Mesodermal cell (in vitro differentiated cells): ENCODE measurements around the gene FIBCD1.
"Not testable (repeated sequence)": the region's sequence is repeated elsewhere in the genome, so short reads cannot be mapped to it uniquely, and the experiment has no call there.

Experiments used
- H3K27ac ChIP-seq: 2 replicates; pipeline ENCODE4 v1.7.0; 2013; ENCODE audit warnings: mild to moderate bottlenecking, low read depth, low read length, moderate library complexity; ENCODE audit not compliant: severe bottlenecking
- H3K36me3 ChIP-seq: 2 replicates; pipeline ENCODE4 v1.7.1; 2013; ENCODE audit warnings: mild to moderate bottlenecking, low read length, moderate library complexity; ENCODE audit not compliant: control insufficient read depth, insufficient read depth
- H3K4me1 ChIP-seq: one replicate; pipeline ENCODE4 v1.7.1; 2013; ENCODE audit warnings: mild to moderate bottlenecking, low read length; ENCODE audit not compliant: insufficient read depth, control insufficient read depth, poor library complexity, severe bottlenecking
- H3K4me3 ChIP-seq: 2 replicates; pipeline ENCODE4 v1.7.0; 2013; ENCODE audit warnings: low read length, control low read depth, mild to moderate bottlenecking; ENCODE audit not compliant: insufficient read depth, poor library complexity, severe bottlenecking; ENCODE audit errors: extremely low read depth
- H3K9me3 ChIP-seq: 2 replicates; pipeline ENCODE4 v1.7.1; 2013; ENCODE audit warnings: mild to moderate bottlenecking, low read length, moderate library complexity; ENCODE audit not compliant: control insufficient read depth
- WGBS, 2 experiments: methylation state at CpG; one replicate each; pipeline ENCODE4 v1.1.5; 2013; ENCODE audit warnings: missing lambda C conversion rate in 2 of 2; ENCODE audit not compliant: insufficient coverage in 2 of 2; 5-methylcytosine and 5-hydroxymethylcytosine counted together

Gene FIBCD1

DNA sequence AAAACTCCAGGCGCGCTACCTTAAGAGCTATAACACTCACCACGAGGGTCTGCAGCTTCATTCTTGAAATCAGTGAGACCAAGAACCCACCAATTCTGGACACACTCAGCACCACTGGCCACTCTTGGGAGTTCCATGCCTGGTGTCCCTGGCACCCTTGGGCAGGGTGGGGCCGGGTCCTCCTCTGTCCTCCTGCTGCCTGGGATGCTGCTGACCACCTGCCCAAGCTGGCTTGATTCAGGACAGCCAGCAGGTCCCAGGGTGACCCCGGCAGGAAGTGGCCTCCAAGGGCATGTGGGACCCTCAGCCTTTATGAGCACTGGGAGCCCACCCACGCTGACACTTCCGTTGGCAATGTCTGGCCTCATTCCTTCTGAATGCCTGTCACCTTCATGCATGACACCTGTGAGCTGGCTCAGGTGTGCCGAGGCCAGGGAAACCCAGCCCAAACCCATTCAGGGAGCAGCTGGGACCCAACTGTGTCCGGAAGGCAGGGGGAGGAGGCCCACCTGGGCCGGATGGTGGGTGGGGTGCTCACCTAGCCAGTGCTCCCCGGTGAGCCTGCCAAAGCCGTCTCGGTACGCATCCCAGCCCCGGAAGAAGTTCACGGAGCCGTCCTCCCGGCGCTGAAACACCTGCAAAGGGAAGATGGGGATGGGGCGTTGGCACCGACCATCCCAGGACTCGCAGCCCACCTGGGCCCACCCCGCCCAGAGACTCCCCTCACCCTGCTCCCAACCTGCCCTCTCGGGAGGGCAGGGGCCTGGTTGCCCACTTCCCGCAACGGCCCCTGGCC is 27.6 kb downstream of the FIBCD1 start:
- H3K4me3 ChIP-seq: no peak overlapping the region
- peaks cover 14% of the 10 kb centered on the region for H3K4me1 ChIP-seq
- no peak overlapping the region for H3K27ac ChIP-seq
- H3K36me3 ChIP-seq: no peaks in the 10 kb centered on the region
- 94 to 97% methylated on average over 19 to 26 of the region's 26 CpGs for WGBS, 2 experiments
- H3K9me3 ChIP-seq: no peaks in the 10 kb centered on the region

DNA sequence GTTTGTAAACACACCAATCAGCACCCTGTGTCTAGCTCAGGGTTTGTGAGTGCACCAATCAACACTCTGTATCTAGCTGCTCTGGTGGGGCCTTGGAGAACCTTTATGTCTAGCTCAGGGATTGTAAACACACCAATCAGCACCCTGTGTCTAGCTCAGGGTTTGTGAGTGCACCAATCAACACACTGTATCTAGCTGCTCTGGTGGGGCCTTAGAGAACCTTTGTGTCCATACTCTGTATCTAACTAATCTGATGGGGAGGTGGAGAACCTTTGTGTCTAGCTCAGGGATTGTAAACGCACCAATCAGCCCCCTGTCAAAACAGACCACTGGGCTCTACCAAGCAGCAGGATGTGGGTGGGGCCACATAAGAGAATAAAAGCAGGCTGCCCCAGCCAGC is 28.4 kb downstream of the FIBCD1 start:
- not testable (repeated sequence) for H3K36me3 ChIP-seq, H3K4me3 ChIP-seq, H3K27ac ChIP-seq, H3K9me3 ChIP-seq
- H3K4me1 ChIP-seq: peaks cover 14% of the 10 kb centered on the region
- 83 to 86% methylated on average over 1 of the region's 1 CpG for WGBS, 2 experiments

DNA sequence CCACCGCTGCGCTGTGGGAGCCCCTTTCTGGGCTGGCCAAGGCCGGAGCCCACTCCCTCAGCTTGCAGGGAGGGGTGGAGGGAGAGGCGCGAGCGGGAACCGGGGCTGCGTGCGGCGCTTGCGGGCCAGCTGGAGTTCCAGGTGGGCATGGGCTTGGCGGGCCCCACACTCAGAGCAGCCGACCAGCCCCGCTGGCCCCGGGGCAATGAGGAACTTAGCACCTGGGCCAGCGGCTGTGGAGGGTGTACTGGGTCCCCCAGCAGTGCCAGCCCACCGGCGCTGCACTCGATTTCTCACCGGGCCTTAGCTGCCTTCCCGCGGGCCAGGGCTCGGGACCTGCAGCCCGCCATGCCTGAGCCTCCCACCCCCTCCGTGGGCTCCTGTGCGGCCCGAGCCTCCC is 29.0 kb downstream of the FIBCD1 start:
- not testable (repeated sequence) for H3K36me3 ChIP-seq, H3K4me3 ChIP-seq, H3K27ac ChIP-seq, H3K9me3 ChIP-seq
- WGBS, 2 experiments: 95 to 96% methylated on average over 8 to 23 of the region's 27 CpGs
- H3K4me1 ChIP-seq: peaks cover 14% of the 10 kb centered on the region

DNA sequence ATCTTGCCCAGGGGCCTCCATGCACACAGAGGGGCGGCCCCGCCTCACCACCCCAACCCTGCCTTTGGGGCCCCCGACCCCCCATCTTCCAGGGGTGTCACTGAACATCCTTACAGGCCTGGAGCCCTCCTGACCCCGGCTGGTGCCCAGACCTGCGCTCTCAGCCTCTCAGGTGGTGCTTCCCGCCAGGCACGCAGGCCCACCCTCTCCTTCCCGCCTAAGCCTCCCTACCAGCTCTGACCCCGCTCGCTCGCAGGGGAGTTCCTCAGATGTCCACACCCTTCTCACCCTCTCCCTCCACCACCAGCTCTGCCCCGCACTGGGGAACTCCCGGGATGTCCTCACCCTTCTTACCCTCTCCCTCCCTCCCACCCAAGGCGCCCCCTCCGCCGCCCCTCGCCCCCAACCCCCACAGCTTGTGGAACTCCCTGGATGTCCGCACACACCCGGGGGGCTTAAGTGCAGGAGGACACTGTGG is 30.1 kb downstream of the FIBCD1 start:
- Histone ChIP-seq H3K4me3 (no peak overlapping the region), H3K36me3 (no peaks in the 10 kb centered on the region), H3K9me3 (no peaks in the 10 kb centered on the region), H3K27ac (no peak overlapping the region), H3K4me1 (peaks cover 14% of the 10 kb centered on the region)
- 73 to 78% methylated on average over 4 to 13 of the region's 19 CpGs for WGBS, 2 experiments

DNA sequence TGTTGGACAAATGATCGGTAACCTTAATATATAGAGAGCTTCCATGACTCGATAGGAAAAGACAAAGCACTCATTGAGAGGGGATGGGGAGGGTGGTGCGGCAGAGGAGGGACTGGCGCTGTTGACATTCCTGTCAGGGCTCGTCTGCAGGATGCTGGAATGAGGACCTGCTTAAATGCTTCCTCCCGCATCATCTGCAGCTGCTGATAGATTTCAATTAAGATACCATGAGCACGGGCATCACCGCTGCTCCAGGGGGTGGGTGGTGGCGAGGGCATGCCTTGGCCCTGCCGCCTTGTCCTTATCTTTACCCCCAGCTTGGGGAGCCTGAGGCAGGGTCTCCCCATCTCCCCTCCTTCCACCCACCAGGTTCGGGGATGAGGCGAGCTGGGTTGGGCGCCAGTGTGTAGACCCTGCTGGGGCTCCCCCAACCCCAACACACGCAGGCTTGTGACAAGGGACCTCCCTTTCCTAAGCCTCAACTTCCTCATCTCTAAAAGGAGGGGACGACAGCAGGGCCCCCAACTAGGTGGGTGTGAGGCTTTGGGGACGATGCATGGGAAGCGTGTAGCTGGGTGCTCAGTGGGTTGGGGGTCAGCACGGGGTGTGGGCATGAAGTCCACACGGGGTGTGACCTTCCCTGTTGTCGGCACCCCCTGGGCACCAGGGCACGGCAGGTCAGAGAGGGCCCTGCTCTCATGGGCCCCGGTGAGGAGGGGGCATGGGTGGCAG is 30.7 kb downstream of the FIBCD1 start:
- 74 to 79% methylated on average over 9 to 11 of the region's 22 CpGs for WGBS, 2 experiments
- H3K9me3 ChIP-seq: no peaks in the 10 kb centered on the region
- H3K4me3 ChIP-seq: no peak overlapping the region
- H3K27ac ChIP-seq: no peak overlapping the region
- H3K4me1 ChIP-seq: peaks cover 10% of the 10 kb centered on the region
- H3K36me3 ChIP-seq: no peaks in the 10 kb centered on the region

DNA sequence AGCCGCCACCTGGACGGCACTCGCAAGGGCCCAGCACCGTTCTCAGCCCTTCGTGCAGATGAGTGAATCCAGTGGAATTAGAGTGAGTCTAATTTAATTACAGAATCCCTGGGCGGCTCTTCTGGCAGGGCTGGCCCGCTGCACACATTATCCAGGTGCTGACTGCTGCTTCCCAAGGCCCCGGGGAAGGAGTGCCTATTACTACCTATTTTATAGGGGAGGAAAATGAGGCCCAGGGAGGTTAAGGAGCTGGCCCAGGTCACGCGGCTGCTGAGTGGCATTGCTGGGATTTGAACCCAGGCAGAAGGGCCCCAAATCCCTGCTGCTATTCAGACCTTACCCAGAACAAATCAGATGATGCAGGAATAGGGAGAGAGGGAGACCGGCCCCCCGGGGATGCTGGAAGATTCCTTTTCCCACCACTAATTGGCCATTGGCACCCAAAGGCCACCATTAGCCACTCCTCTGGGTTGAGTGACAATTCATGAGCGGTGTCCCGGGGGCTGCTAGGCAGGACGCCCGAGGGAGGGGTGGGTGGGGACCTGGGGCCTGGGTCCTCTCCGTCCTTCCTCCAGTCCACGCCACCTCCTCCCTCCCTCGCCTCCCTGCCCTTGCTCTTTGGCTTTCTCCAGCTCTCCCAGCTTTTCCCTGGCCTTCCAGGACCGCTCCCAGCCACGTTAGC is 32.2 kb downstream of the FIBCD1 start:
- no peak overlapping the region for H3K27ac ChIP-seq
- WGBS, 2 experiments: 80 to 83% methylated on average over 9 to 14 of the region's 21 CpGs

DNA sequence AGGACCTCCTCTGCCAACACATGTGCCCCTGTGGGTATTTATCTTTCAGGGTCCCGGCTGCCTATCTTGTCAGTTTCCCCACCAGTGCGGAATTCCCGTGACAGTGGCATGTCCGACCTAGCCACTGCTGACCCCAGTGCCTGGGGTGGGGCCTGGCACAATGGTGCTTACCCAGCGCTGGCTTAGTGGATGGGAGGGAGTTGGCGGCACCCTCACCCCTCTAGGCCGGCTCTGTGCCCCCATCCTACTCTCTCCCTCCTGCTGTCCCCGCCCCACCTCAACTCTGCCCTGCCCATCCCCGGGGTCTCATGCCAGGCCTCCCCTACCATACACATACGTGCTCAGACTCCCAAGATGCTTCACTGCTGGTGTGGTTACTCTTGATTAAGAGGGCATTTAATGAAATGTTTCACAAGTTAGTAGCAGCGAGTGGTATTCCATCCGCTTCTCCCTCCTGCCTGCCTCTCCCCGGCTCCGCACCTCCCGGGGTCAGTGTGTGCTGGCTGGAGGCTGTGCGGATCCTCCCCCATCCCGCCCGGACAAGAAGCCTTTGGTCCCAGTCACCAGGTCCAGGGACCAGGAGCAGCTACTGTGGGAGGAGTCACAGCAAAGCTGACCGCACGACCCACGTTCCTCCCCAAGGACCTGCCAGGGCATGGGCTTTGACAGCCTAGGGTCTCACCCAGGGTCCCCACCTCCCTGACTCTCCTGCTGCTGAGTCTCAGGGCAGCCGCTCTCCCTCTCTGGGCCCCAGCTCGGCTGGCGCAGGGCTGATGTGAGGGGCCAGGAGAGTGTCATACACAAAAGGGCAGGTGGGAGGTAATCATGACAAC is 32.9 kb downstream of the FIBCD1 start:
- Histone ChIP-seq H3K36me3 (no peaks in the 10 kb centered on the region), H3K27ac (no peak overlapping the region), H3K4me1 (peaks cover 5% of the 10 kb centered on the region), H3K9me3 (no peaks in the 10 kb centered on the region), H3K4me3 (no peak overlapping the region)
- 85 to 98% methylated on average over 7 to 14 of the region's 24 CpGs for WGBS, 2 experiments

More for the DNA sequence above, 32.2 kb downstream of the FIBCD1 start:
- no peaks in the 10 kb centered on the region for H3K9me3 ChIP-seq
- H3K4me1 ChIP-seq: peaks cover 5% of the 10 kb centered on the region
- no peak overlapping the region for H3K4me3 ChIP-seq
- H3K36me3 ChIP-seq: no peaks in the 10 kb centered on the region

DNA sequence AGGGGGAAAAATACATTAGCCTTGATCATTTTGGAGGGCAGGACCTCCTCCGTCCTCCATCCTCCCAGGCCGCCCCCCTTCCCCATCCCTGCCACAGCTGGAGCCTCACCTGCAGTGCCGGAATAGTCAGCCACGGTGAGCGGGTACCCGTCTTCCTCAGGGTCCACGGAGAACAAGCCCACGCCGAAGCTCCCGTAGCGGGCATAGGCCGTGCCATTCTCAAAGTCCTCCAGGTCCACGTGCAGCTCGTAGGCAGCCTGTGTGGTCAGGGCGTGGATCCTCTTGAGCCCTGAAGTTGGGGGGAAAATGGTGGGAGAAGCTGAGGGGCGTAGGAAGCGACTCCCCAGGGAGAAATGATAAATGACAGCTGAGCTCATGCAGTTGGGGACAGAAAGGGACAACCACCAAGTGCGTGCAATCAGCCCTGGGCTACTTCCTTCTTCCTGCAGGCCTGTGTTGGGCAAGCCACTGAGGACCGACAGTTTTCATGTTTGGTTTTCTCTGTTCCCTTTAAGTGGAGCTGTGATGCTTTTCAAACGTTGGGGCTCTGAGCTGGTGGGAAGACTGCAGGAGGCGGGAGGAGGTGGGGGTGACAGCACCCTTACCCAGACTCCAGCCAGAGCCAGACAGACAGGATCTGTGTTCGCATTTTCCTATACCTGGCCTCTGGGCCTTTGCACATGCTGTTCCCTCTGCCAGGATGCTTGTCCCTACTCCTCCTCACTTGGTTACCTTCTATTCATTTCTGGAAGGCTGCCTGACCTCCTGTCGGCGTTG is 33.7 kb downstream of the FIBCD1 start:
- H3K4me3 ChIP-seq: no peak overlapping the region
- no peaks in the 10 kb centered on the region for H3K36me3 ChIP-seq
- H3K4me1 ChIP-seq: peaks cover 5% of the 10 kb centered on the region
- H3K9me3 ChIP-seq: no peaks in the 10 kb centered on the region
- no peak overlapping the region for H3K27ac ChIP-seq
- WGBS, 2 experiments: 92 to 96% methylated on average over 19 to 24 of the region's 24 CpGs

DNA sequence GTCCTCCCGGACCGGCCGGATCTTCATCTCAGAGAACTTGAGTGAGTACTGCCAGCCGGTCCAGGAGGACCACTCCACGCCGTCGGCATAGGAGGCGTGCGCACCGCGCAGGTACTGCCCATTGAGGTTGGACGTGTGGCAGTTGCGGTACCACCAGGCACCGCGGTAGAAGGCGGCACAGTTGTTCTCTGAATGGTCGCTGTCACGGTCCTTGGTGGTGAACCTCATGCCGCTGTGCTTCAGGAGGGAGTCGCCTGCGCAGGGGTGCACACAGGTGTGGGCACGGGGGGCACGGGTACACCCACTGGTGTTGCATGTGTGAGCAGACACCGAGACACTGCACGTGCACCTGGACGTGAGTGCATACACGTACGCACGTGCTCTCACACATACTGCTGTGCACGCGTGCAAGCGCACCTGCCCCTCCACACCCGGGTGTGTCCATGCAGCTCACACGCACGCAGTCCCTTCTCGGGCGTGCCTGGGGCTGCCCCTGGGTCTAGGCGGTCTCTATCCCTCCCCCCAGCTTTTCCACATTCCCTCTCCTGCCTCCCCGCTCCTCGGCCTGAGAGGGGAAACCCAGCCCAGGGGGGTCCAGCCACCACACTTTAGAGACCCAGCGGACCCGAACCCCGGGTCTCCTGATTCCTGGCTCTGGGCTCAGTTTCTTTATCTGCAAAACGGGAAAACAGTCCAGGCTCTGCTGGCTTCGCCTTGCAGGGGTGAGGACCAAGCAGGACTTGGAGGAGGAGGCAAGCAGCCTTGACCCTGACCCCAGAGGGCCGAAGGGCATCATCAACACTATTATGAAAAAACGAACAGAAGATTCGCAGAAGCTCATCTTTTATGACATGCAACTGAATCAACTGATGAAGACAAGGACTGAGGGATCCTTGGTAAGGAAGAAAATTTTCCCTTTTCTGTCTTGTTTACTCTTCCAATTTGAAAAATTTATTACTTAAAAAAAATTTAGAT is 34.7 kb downstream of the FIBCD1 start:
- Histone ChIP-seq H3K27ac (no peak overlapping the region), H3K36me3 (no peaks in the 10 kb centered on the region), H3K9me3 (no peaks in the 10 kb centered on the region), H3K4me1 (peaks cover 5% of the 10 kb centered on the region), H3K4me3 (no peak overlapping the region)
- 94 to 95% methylated on average over 41 to 45 of the region's 48 CpGs for WGBS, 2 experiments
